ENCODE data around the gene AIFM3. TPM values are rescaled to one million over a fixed set of nuclear protein-coding genes. Genes with fewer than 3 reads are reported as not detected.

Gene AIFM3
- total RNA-seq (1 to 10 TPM; 3.7 to 8.7 (median 6.1) TPM), polyA plus RNA-seq (1 to 10 TPM; 2.0 to 6.0 (median 5.3) TPM)
- long read RNA-seq, donor 1, result 0 reads
- long read RNA-seq, donor 2, result 0 reads

- Histone ChIP-seq H3K9me3 (no peaks in the 10 kb centered on the region), H3K36me3 (no peaks in the 10 kb centered on the region), H3K27me3 (replicated peaks in 1 of 7) (peaks cover 0 to 32% (median 16%) of the 10 kb centered on the region in 7 donors), H3K4me1 (peaks cover 5 to 64% (median 47%) of the 10 kb centered on the region in 6 donors), H3K4me3 (no peak within 1 kb of the TSS), H3K27ac (peak within 1 kb of the TSS in 4 of 8 donors; percentile 17 to 61 (median 52))
- peak; percentile 69 for DNase-seq
- no peak for TF ChIP-seq CTCF (IDR thresholded peaks at IDR 0.05 in 8 of 11, conservative IDR thresholded peaks at IDR 0.05 in 3 of 11)
- no peak for TF ChIP-seq POLR2A (IDR thresholded peaks at IDR 0.05)
- TF ChIP-seq POLR2AphosphoS5 (IDR thresholded peaks at IDR 0.05), result no peak
- 71 to 77% (median 76%) methylated on average over 14 to 22 of the region's 22 CpGs for WGBS, 5 donors
- intact Hi-C loops (cut with DNase I; ENCODE audit: low total_unique reads), result loop anchor here (10.0 kb wide), 1 partner anchor 48 kb away; the partner anchor contains the start of gene P2RX6
Observed at GRCh38 chr22:20966883-20967696, at the start of gene AIFM3. Gene AIFM3, plus strand, starts transcription at chr22:20967255. Its CDS starts 690 bp downstream, at chr22:20967945.

GRCh38 chr22:20918663-20919218 is 48.3 kb upstream of the AIFM3 start:
- H3K4me3 ChIP-seq, result peak overlapping the region; percentile 93 to 100 (median 98)
- 0 to 4% (median 1%) methylated on average over 19 of the region's 19 CpGs for WGBS, 5 donors
- peaks cover 0 to 4% (median 0%) of the 10 kb centered on the region in 6 donors for H3K36me3 ChIP-seq
- TF ChIP-seq POLR2AphosphoS5 (IDR thresholded peaks at IDR 0.05) (no peak), POLR2A (IDR thresholded peaks at IDR 0.05) (no peak), CTCF (IDR thresholded peaks at IDR 0.05 in 8 of 11, conservative IDR thresholded peaks at IDR 0.05 in 3 of 11) (no peak)
- intact Hi-C loops (cut with DNase I; ENCODE audit: low total_unique reads), result loop anchor here (5.0 kb wide), 1 partner anchor 61 kb away; the partner anchor contains the start of genes PI4KA and SNAP29
- DNase-seq, result peak; percentile 51
- H3K27ac ChIP-seq, result peak overlapping the region in 7 of 8 donors; percentile 89 to 97 (median 96)
- H3K27me3 ChIP-seq (replicated peaks in 1 of 7), result no peaks in the 10 kb centered on the region
- peaks cover 32 to 65% (median 56%) of the 10 kb centered on the region in 6 donors for H3K4me1 ChIP-seq
- H3K9me3 ChIP-seq, result no peaks in the 10 kb centered on the region

DNA sequence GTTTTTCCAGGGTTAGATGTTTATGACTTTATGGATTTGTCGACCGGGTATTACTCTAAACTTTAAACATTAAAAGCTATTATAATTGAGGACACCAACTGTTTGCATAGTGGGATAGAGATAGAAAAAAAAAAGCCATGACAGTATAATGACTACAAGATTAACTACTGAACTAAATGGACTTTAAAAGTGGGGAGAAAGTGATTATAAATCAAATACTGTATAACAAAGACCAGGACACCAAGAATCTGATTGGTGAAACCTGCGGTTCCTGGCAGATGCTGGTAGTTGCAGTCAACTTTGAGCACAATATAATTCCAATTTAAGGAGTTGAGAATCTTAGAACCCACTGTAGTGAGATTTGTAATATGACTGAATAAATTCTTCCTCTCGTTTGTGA is 47.3 kb upstream of the AIFM3 start:
- H3K27me3 ChIP-seq (replicated peaks in 1 of 7), result no peaks in the 10 kb centered on the region
- WGBS, 5 donors, result 13 to 37% (median 28%) methylated on average over 4 of the region's 4 CpGs
- H3K4me1 ChIP-seq, result peaks cover 32 to 75% (median 65%) of the 10 kb centered on the region in 6 donors
- H3K4me3 ChIP-seq, result peak overlapping the region; percentile 93 to 100 (median 98)
- peaks cover 0 to 10% (median 0%) of the 10 kb centered on the region in 6 donors for H3K36me3 ChIP-seq
- intact Hi-C loops (cut with DNase I; ENCODE audit: low total_unique reads), result loop anchor here (5.0 kb wide), 1 partner anchor 62 kb away; the partner anchor contains the start of genes PI4KA and SNAP29
- H3K27ac ChIP-seq, result peak overlapping the region in 1 of 8 donors; percentile 9
- TF ChIP-seq CTCF (IDR thresholded peaks at IDR 0.05 in 8 of 11, conservative IDR thresholded peaks at IDR 0.05 in 3 of 11) (no peak), POLR2AphosphoS5 (IDR thresholded peaks at IDR 0.05) (no peak), POLR2A (IDR thresholded peaks at IDR 0.05) (no peak)
- H3K9me3 ChIP-seq, result no peaks in the 10 kb centered on the region
- no peak for DNase-seq

Data from spleen (tissue), 13 donors.